GM12872 (cell line): ENCODE measurements around the gene GHITM.
A peak's percentile ranks its signal among the peaks of the same experiment; 100 is the strongest.

Experiments
- CTCF ChIP-seq: IDR thresholded peaks from 3 replicates; pipeline ENCODE4 v1.5.1; 2011; ENCODE audit warnings: low read depth, mild to moderate bottlenecking, low read length, moderate library complexity; ENCODE audit not compliant: insufficient read depth

Gene GHITM

GRCh38 chr10:84139126-84140035 lies at the start of gene GHITM:
TSS of gene GHITM (plus strand) at chr10:84139509. CDS start at chr10:84141501, 1,992 bp downstream.
- TF ChIP-seq CTCF, result peak; percentile 36; the same call in 2 of the 3 replicates

GRCh38 chr10:84095811-84096497 lies 43.4 kb upstream of the GHITM start:
- no peak for TF ChIP-seq CTCF

- peak; percentile 53; the same call in 2 of the 3 replicates for TF ChIP-seq CTCF
Observed at GRCh38 chr10:84097787-84098353, 41.4 kb upstream of the GHITM start.

- TF ChIP-seq CTCF, result no peak
Observed at GRCh38 chr10:84098667-84099066, 40.6 kb upstream of the GHITM start.

GRCh38 chr10:84101042-84101441 lies 38.3 kb upstream of the GHITM start:
- no peak for TF ChIP-seq CTCF

GRCh38 chr10:84108797-84109196 lies 30.5 kb upstream of the GHITM start:
- no peak for TF ChIP-seq CTCF

GRCh38 chr10:84114088-84114667 lies 25.1 kb upstream of the GHITM start:
- TF ChIP-seq CTCF, result peak; percentile 43; the same call in 1 of the 3 replicates
